Activated CD4-positive, alpha-beta T cell treated with anti-CD3 and anti-CD28 coated beads for 36 hours (primary cell): ENCODE measurements around the gene PTPRN. TPM values are rescaled to one million over a fixed set of nuclear protein-coding genes. Genes with fewer than 3 reads are reported as not detected.
"Not testable (repeated sequence)": the region's sequence is repeated elsewhere in the genome, so short reads cannot be mapped to it uniquely, and the experiment has no call there.

Experiments used
- ATAC-seq: fragments of 200-7000 bp; cut with Tn5 transposase; one replicate; pipeline ENCODE4 v1.10.0; 2021; ENCODE audit warnings: mild to moderate bottlenecking, moderate library complexity
- CTCF ChIA-PET: fragments of 350-600 bp; sonication (Branson Sonifier 250); formaldehyde crosslinking; loops from one replicate; lab custom pipeline; 2021; ENCODE audit warnings: antibody characterized with exemption; lab: Charles Lee
- POLR2A ChIA-PET: fragments of 350-600 bp; sonication (Branson Sonifier 250); formaldehyde crosslinking; loops from one replicate; lab custom pipeline; 2021; ENCODE audit warnings: antibody characterized with exemption, inconsistent platforms; lab: Charles Lee
- DNase-seq: peaks from one replicate; pipeline ENCODE4 v3.0.0-alpha.2; 2020
- H3K27ac Mint-ChIP-seq: one replicate; pipeline ENCODE4 v1.8.0; 2021; ENCODE audit warnings: mixed read lengths
- H3K27me3 Mint-ChIP-seq: one replicate; pipeline ENCODE4 v1.8.0; 2021; ENCODE audit warnings: mixed read lengths
- H3K36me3 Mint-ChIP-seq: one replicate; pipeline ENCODE4 v1.8.0; 2021; ENCODE audit warnings: low read depth, mixed read lengths
- H3K4me1 Mint-ChIP-seq: one replicate; pipeline ENCODE4 v1.8.0; 2021; ENCODE audit warnings: mixed read lengths
- H3K4me3 Mint-ChIP-seq: one replicate; pipeline ENCODE4 v1.8.0; 2021; ENCODE audit warnings: mild to moderate bottlenecking, moderate library complexity, mixed read lengths
- H3K9me3 Mint-ChIP-seq: one replicate; pipeline ENCODE4 v1.8.0; 2021; ENCODE audit warnings: low read depth, mixed read lengths
- intact Hi-C, 2 experiments: fragments of 100-400 bp; cut with DNase I in 1 of 2; cut with micrococcal nuclease in 1 of 2; formaldehyde crosslinking; loops; one replicate each; pipeline versions ENCODE4 v1.14.2 to v1.15.1; 2022 to 2024; cut with DNase I, micrococcal nuclease
- total RNA-seq, 2 experiments: library from RNA; stranded (reverse); gene quantifications; one replicate each; pipeline ENCODE4 v1.2.3, GENCODE V29; 2021

The PTPRN gene
- total RNA-seq, 2 experiments from 2014 or later = 0.30 to 0.43 TPM

DNA sequence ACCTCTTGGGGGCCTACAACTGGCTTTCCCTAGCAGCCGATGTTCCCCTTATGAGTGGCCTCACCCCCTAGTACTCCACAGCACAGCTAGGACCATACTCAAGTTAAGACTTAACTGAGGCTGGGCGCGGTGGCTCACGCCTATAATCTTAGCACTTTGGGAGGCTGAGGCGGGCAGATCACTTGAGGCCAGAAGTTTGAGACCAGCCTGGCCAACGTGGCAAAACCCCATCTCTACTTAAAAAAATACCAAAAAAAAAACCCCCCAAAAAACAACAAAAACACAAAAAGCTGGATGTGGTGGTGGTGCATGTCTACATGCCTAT, 22.1 kb downstream of the PTPRN start:
- H3K9me3 Mint-ChIP-seq, H3K27me3 Mint-ChIP-seq, POLR2A ChIA-PET, DNase-seq, intact Hi-C loops, ATAC-seq, H3K4me3 Mint-ChIP-seq, H3K4me1 Mint-ChIP-seq, H3K27ac Mint-ChIP-seq: not testable (repeated sequence)
- H3K36me3 Mint-ChIP-seq = peaks cover 10% of the 10 kb centered on the region
- CTCF ChIA-PET = interaction anchor here (0.8 to 15.5 kb wide), 3 partner anchors 8 to 67 kb away, joined by 3 to 257 read pairs (median 3); partner anchors contain the start of gene DNAJB2

DNA sequence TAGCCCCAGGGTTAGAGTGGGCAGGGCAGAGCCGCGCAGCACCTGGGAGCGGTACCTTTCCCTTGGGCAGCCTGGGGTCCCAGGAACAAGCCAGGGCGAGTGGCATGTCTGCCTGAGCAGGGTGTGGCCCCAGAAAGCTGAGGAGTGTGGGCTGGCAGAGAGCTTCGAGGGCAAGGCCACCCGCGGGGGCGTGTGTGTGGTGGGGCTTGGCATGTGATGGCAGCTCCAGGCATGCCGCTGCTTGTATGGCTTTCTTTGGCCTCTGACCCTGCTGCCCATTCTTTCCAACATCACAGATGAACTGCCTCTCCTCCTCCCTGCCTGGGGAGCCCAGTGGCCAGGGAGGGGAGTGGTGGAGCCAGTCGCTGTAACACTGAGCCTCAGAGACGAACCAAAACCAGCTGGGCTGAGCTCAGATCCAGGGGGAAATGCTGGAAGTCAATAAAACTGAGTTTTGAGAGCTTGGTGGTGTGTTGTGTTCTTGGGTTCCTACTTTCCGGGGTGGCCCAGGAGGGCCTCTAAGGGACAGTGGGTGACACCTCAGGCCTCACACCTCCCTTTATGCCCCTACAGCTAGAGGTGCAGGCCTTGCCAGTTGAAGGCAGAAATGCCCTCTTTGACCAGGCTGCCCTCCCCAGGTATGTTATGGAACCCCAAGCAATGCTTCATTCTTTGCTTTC, 22.6 kb downstream of the PTPRN start:
- ATAC-seq (no peak), DNase-seq (no peak)
- Mint-ChIP-seq H3K36me3 (peaks cover 10% of the 10 kb centered on the region), H3K4me3 (no peak overlapping the region), H3K27ac (peak overlapping the region; percentile 70), H3K4me1 (peaks cover 2% of the 10 kb centered on the region), H3K9me3 (no peaks in the 10 kb centered on the region), H3K27me3 (no peaks in the 10 kb centered on the region)
- ChIA-PET CTCF (interaction anchor here (0.6 to 15.5 kb wide), 5 partner anchors 8 to 223 kb away, joined by 3 to 257 read pairs (median 3); partner anchors contain the start of gene DNAJB2), POLR2A (no interaction called here)
- intact Hi-C loops = no loop called here

DNA sequence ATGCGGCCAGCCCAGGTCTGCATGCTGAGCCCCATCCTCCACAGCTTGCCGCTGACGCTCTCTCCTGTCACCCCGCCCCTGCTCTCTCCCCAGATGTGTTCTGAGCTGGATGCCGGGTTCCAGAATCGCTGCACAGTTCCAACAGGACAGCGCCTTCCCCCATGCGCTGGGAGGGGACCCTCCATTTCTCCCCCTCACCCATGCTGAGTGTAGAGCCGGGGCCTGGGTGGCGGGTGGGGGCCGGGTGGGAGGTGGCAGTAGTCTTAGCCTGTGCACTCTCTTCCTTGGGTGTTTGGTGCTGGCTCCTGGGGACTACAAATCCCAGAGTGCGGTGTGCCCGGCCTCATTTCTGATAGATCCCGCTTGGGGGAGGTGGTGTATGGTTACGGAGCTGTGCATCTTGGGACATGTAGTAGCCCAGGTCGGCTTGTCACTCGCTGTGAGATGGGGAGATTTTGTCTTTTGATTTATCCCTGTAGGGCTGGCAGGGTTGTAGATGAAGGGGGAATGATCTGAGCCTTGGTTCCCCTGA, 23.2 kb downstream of the PTPRN start:
- CTCF ChIA-PET = interaction anchor here (0.6 to 15.5 kb wide), 3 partner anchors 10 to 224 kb away, joined by 3 to 257 read pairs (median 4); no protein-coding TSS in a partner anchor
- H3K4me1 Mint-ChIP-seq = peaks cover 6% of the 10 kb centered on the region
- peaks cover 10% of the 10 kb centered on the region for H3K36me3 Mint-ChIP-seq
- ATAC-seq (no peak), DNase-seq (no peak)
- POLR2A ChIA-PET = no interaction called here
- intact Hi-C loops = no loop called here
- no peaks in the 10 kb centered on the region for H3K27me3 Mint-ChIP-seq
- no peak overlapping the region for H3K4me3 Mint-ChIP-seq
- no peaks in the 10 kb centered on the region for H3K9me3 Mint-ChIP-seq
- peak overlapping the region; percentile 70 for H3K27ac Mint-ChIP-seq

DNA sequence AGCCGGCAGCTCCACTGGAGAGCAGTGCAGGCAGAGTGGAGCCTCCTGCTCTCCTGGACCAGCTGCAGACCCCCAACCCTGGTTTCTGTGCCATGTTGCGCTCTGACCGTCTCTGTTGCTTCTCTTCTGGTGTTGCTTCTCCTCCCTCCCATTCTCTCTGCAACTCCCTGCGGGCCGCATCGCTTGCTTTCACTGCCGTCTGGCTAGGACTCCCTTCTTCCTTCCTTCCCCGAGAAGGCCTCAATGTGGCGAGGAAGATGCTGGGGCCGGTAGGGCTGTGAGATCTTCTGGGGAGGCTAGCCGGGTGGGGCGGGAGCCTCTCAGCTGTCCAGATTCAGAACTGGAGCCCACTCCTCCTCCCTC, 23.8 kb downstream of the PTPRN start:
- ATAC-seq (no peak), DNase-seq (no peak)
- ChIA-PET POLR2A (no interaction called here), CTCF (interaction anchor here (15.5 kb wide), 1 partner anchor 10 kb away, joined by 257 read pairs; no protein-coding TSS in a partner anchor)
- H3K36me3 Mint-ChIP-seq = peaks cover 14% of the 10 kb centered on the region
- no peaks in the 10 kb centered on the region for H3K27me3 Mint-ChIP-seq
- intact Hi-C loops = no loop called here
- H3K4me1 Mint-ChIP-seq = peaks cover 12% of the 10 kb centered on the region
- no peaks in the 10 kb centered on the region for H3K9me3 Mint-ChIP-seq
- no peak overlapping the region for H3K4me3 Mint-ChIP-seq
- H3K27ac Mint-ChIP-seq = no peak overlapping the region

DNA sequence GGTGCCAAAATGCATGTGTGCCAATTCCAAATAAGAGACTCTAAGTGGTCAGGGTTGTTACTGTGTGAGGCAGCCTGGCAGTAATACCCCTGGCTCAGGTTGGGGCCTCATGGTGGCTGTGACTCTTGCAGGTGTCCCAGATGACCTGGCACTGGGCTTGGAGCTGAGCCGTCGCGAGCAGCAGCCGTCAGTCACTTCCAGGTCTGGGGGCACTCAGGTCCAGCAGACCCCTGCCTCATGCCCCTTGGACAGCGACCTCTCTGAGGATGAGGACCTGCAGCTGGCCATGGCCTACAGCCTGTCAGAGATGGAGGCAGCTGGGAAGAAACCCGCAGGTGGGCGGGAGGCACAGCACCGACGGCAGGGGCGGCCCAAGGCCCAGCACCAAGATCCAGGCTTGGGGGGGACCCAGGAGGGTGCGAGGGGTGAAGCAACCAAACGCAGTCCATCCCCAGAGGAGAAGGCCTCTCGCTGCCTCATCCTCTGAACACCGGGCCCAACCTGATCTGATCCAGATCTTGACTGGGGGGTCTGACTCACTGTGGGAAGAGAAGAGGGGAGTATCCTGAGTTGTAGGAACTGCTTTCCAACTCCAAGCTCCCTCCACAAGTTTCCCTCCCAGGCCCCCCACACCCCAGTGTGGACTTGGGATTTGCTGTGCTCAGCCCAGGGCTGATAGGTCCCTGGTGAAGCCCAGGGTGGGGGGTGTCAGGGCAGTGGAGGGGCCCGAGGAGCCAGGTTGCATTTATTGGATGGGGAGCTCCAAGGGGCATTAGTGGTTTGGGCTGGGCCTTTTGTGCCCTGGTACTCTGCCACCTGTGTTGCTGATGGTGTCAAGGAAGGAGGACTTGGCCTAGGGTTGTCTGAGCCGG, 24.5 kb downstream of the PTPRN start:
- H3K27ac Mint-ChIP-seq = no peak overlapping the region
- intact Hi-C loops = no loop called here
- no peak for ATAC-seq

DNA sequence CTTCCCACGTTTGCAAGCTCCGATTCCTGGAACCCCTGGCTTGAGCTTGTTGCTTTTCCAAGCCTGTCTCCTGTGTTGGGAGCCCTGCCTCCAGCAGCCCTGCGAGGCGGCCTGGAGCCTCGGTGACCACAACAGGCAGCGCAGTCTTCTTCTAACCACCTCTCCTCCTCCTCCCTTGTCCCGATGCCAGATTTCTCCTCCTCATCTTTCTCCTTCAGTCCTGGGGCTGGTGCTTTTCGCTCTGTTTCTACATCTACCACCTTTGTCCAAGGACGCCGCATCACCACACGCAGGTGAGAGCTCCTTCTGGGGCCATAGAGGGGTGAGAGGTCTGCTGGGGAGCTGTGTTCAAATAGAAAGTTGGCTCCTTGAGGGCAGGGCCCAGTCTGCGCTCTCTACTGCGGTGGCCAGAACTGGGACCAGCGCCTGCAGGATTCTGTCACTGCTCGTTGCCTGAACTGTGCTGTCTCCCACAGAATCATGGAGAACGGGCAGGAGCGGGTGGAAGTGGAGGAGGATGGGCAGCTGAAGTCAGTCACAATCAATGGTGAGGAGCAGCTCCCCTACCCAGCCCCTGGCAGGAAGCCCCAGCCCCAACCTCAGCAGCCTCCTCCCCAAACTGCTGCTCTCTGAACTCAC, 26.1 kb downstream of the PTPRN start:
- Mint-ChIP-seq H3K4me1 (peaks cover 29% of the 10 kb centered on the region), H3K4me3 (no peak overlapping the region), H3K36me3 (peaks cover 17% of the 10 kb centered on the region), H3K9me3 (no peaks in the 10 kb centered on the region), H3K27ac (peak overlapping the region; percentile 76), H3K27me3 (no peaks in the 10 kb centered on the region)
- POLR2A ChIA-PET = interaction anchor here (0.6 kb wide), 1 partner anchor 38 kb away, joined by 5 read pairs; the partner anchor contains the start of genes GLB1L and STK16
- no peak for ATAC-seq
- DNase-seq = no peak
- CTCF ChIA-PET = interaction anchor here (0.6 to 15.5 kb wide), 2 partner anchors 12 to 261 kb away, joined by 3 to 257 read pairs; partner anchors contain the start of genes CHPF and TMEM198
- intact Hi-C loops = no loop called here

More for the DNA sequence above, 24.5 kb downstream of the PTPRN start:
- no peak for DNase-seq
- Mint-ChIP-seq H3K27me3 (no peaks in the 10 kb centered on the region), H3K4me1 (peaks cover 18% of the 10 kb centered on the region), H3K36me3 (peaks cover 17% of the 10 kb centered on the region), H3K4me3 (no peak overlapping the region), H3K9me3 (no peaks in the 10 kb centered on the region)
- ChIA-PET POLR2A (no interaction called here), CTCF (interaction anchor here (15.5 kb wide), 1 partner anchor 11 kb away, joined by 257 read pairs; no protein-coding TSS in a partner anchor)

DNA sequence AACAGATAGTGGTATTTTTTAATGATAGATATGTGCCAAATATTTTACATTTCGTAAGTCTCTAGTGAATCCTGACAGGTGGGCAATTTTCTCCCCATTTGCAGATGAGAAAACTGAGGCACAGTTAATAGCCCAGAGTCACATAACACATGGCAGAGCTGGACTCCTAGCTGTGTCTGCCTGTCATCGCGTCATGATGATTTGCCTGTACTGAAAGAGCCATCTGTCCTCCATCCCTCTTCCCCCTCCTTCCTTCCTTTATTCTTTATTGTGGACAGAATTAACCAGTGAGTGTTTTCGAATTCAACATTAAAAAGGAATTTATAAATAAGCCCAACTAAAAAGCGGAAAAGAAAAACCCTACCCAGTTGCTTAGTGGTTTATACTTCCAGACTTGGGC, 26.8 kb downstream of the PTPRN start:
- no peaks in the 10 kb centered on the region for H3K9me3 Mint-ChIP-seq
- ChIA-PET POLR2A (interaction anchor here (0.6 kb wide), 1 partner anchor 37 kb away, joined by 5 read pairs; the partner anchor contains the start of genes GLB1L and STK16), CTCF (interaction anchor here (15.5 kb wide), 1 partner anchor 13 kb away, joined by 257 read pairs; no protein-coding TSS in a partner anchor)
- intact Hi-C loops = no loop called here
- ATAC-seq (no peak), DNase-seq (no peak)
- H3K4me1 Mint-ChIP-seq = peaks cover 36% of the 10 kb centered on the region
- H3K27ac Mint-ChIP-seq = no peak overlapping the region
- H3K27me3 Mint-ChIP-seq = no peaks in the 10 kb centered on the region
- no peak overlapping the region for H3K4me3 Mint-ChIP-seq
- H3K36me3 Mint-ChIP-seq = peaks cover 17% of the 10 kb centered on the region

DNA sequence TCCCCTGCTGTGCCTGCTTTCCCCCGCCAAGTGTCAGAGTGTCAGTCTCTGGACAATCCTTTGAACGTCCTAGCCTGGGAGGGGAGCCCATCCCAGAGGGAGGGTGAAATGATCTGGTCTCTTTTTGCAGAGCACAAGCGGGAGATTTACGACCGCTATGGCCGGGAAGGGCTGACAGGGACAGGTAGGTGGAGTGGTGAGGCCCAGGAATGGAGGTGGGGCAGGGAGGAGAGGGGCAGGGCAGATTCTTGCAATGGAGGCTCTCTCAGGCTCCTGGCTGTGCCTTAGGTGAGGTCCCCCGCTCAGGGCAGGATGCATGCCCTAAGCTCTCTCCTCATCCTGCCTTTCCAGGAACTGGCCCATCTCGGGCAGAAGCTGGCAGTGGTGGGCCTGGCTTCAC, 27.6 kb downstream of the PTPRN start:
- ATAC-seq = no peak
- intact Hi-C loops = no loop called here

DNA sequence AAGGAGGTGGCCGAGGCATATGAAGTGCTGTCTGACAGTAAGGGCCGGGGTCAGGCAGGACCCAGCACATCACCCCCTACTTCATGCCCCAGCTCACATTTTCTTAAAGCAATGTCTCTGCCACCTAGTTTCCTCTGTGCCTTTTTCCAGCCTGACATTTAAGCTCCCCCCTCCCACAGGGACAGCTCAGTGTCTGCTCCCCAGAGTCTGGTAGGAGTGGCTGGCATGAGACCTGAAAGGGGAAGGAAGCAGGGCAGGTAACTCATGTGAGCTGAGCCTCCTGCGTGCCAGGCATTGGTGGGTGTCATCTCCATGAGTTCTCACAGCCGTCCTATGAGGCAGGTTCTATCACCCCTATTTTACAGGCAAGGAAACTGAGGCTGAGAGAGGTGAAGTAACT, 28.6 kb downstream of the PTPRN start:
- peak overlapping the region; percentile 95 for H3K27ac Mint-ChIP-seq
- ChIA-PET CTCF (interaction anchor here (0.9 to 15.5 kb wide), 3 partner anchors 15 to 121 kb away, joined by 3 to 257 read pairs (median 7); no protein-coding TSS in a partner anchor), POLR2A (interaction anchor here (0.8 kb wide), 1 partner anchor 31 kb away, joined by 3 read pairs; no protein-coding TSS in a partner anchor)
- H3K4me3 Mint-ChIP-seq = peak overlapping the region; percentile 96
- H3K4me1 Mint-ChIP-seq = peaks cover 37% of the 10 kb centered on the region
- ATAC-seq = no peak
- no peaks in the 10 kb centered on the region for H3K27me3 Mint-ChIP-seq
- H3K36me3 Mint-ChIP-seq = peaks cover 12% of the 10 kb centered on the region
- no peak for DNase-seq
- intact Hi-C loops = no loop called here
- H3K9me3 Mint-ChIP-seq = no peaks in the 10 kb centered on the region

More for the DNA sequence above, 27.6 kb downstream of the PTPRN start:
- no peak for DNase-seq
- CTCF ChIA-PET = interaction anchor here (0.5 to 15.5 kb wide), 3 partner anchors 14 to 76 kb away, joined by 3 to 257 read pairs (median 7); no protein-coding TSS in a partner anchor
- H3K36me3 Mint-ChIP-seq = peaks cover 17% of the 10 kb centered on the region
- H3K27ac Mint-ChIP-seq = peak overlapping the region; percentile 37
- no peaks in the 10 kb centered on the region for H3K27me3 Mint-ChIP-seq
- H3K4me1 Mint-ChIP-seq = peaks cover 39% of the 10 kb centered on the region
- no peaks in the 10 kb centered on the region for H3K9me3 Mint-ChIP-seq
- no peak overlapping the region for H3K4me3 Mint-ChIP-seq
- POLR2A ChIA-PET = no interaction called here

DNA sequence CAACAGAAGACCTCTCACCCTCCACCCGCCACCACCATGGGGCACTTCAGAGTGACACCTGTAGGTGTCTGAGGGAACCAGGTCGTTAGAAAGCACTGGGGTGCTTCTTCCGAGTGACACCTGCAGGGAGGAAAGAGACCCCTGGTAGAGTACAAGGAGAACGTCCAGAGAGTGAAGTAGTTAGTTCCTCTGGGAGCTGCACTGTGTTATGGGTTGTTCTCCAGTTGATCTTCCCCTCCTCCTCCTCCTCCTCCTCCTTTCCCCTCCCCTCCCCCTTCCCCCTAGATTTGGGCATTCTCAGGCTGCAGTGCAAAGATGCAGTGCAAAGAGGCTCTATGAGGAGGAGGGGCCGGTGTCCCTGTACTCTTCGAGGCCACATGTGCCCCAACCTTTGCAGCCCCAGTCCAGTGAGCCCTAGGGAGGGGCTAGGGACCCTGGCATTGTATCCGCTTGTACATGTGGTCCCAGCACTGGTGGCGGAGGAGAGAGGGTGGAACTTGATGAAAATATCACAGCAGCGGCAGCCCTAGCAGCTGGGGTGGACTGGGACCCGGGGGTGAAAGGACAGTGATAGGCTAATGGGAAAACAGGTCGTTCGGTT, 29.2 kb downstream of the PTPRN start:
- Mint-ChIP-seq H3K4me3 (peak overlapping the region; percentile 96), H3K27me3 (no peaks in the 10 kb centered on the region), H3K4me1 (peaks cover 37% of the 10 kb centered on the region), H3K27ac (peak overlapping the region; percentile 95), H3K9me3 (no peaks in the 10 kb centered on the region), H3K36me3 (peaks cover 10% of the 10 kb centered on the region)
- intact Hi-C loops = loop anchor here (1.0 to 5.0 kb wide), 19 partner anchors 14 to 993 kb away; partner anchors contain the start of genes ABCB6 (in 2 of the 2), ANKZF1 (in 2 of the 2), ATG9A (in 2 of the 2) and TUBA4A (in 2 of the 2)
- no peak for ATAC-seq
- DNase-seq = no peak
- POLR2A ChIA-PET = interaction anchor here (1.6 to 2.6 kb wide), 3 partner anchors 26 to 50 kb away, joined by 8 to 33 read pairs (median 8); partner anchors contain the start of genes ANKZF1, ATG9A, TUBA4A and TUBA4B
- CTCF ChIA-PET = interaction anchor here (0.9 to 15.5 kb wide), 5 partner anchors 15 to 120 kb away, joined by 3 to 257 read pairs (median 27); partner anchors contain the start of genes TUBA4A and TUBA4B
